Lower leg skin (tissue), 3 donors: ENCODE measurements around the gene CRAT.

Source experiments
- POLR2A ChIP-seq, 2 donors: fragments of 450-650 bp; IDR thresholded peaks; one replicate each; pipeline ENCODE4 v1.6.1; 2016 to 2017; ENCODE audit warnings: antibody characterized with exemption in 2 of 2, mild to moderate bottlenecking in 1 of 2, moderate library complexity in 1 of 2
- TF ChIP-seq, protein P1 (sequence below), 3 donors: fragments of 450-650 bp; IDR thresholded peaks; one replicate each; pipeline ENCODE4 v1.5.1; 2016; ENCODE audit warnings: antibody characterized with exemption in 3 of 3, mild to moderate bottlenecking in 3 of 3, moderate library complexity in 2 of 3

DNA sequence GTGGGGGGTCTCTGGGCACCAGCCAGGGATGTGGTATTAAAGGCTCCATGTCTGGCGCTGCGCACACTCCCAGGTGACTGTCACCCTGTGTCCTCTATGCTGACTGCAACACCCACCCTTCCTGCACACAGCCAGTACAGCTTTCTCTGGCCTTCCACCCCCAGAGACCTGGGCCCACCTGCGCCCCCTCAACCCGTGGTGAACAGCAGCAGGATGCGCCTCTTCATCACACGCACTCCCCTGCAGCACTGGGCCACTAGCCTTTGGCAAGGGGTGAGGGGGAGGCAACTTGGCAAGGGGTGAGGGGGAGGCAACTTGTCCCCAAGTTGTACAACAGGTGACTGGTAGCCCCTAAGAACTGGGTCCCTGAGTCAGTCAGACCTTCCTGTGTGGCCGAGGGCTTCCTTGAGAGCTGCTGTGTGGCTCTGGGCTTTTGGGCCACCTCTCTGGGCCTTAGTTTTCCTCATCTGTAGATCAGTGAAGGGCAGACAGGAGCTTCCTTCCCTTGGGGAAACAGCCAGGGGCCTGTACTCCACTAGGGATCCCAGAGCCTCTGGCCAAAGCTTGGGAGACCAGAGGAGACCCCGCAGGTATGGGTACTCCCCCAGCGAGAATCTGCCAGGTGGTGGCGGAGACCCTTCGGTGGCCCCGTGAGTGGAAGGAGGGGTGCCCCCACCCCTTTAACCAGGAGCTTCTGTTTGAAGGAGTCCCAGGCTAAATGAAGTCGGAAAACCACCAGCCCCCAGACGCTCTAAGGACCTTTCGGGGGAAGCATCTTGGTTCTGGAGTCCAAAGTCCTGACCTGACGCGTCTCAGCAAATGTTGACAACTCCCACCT is 4.5 kb downstream of the CRAT start:
- TF ChIP-seq POLR2A (IDR thresholded peaks at IDR 0.05) = no peak
- TF ChIP-seq, protein P1, sequence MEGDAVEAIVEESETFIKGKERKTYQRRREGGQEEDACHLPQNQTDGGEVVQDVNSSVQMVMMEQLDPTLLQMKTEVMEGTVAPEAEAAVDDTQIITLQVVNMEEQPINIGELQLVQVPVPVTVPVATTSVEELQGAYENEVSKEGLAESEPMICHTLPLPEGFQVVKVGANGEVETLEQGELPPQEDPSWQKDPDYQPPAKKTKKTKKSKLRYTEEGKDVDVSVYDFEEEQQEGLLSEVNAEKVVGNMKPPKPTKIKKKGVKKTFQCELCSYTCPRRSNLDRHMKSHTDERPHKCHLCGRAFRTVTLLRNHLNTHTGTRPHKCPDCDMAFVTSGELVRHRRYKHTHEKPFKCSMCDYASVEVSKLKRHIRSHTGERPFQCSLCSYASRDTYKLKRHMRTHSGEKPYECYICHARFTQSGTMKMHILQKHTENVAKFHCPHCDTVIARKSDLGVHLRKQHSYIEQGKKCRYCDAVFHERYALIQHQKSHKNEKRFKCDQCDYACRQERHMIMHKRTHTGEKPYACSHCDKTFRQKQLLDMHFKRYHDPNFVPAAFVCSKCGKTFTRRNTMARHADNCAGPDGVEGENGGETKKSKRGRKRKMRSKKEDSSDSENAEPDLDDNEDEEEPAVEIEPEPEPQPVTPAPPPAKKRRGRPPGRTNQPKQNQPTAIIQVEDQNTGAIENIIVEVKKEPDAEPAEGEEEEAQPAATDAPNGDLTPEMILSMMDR (IDR thresholded peaks at IDR 0.05) = no peak
